Measurements from ENCODE around the gene MYL11. TPM values are rescaled to one million over a fixed set of nuclear protein-coding genes. Genes with fewer than 3 reads are reported as not detected.

MYL11 gene
- total RNA-seq, 1 experiment from 2014 or later: not detected

DNA sequence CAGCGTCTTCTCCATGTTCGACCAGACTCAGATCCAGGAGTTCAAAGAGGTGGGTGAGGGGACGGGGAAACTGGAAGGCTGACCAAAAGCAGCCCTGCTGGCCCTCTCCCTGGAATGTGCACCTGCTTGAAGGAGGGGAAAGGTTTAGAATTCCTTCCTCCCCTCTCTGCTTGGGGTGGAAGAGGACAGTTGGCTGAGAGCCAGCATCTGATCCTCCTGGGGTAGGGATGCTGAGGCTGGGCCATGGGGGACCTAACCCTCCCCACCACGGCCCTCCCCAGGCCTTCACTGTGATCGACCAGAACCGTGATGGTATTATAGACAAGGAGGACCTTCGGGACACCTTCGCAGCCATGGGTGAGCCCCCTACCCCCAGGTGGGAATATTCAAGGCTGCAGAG, 1.3 kb downstream of the MYL11 start:
- Histone ChIP-seq H3K79me2 (ENCODE audit: insufficient read depth, low read length) (no peaks in the 10 kb centered on the region), H3K9me2 (ENCODE audit: insufficient read depth) (no peaks in the 10 kb centered on the region), H3K4me2 (ENCODE audit: low read length) (no peak overlapping the region), H3K9me3 (ENCODE audit: control insufficient read depth in 1 of 2, insufficient read depth in 1 of 2, low read depth in 1 of 2, low read length in 2 of 2) (no peaks in the 10 kb centered on the region), H3K4me1 (ENCODE audit: control insufficient read depth in 1 of 2, insufficient read depth in 2 of 2, low read length in 2 of 2) (peaks cover 19 to 42% of the 10 kb centered on the region in 2 experiments), H3K4me3 (replicated peaks in 1 of 2; ENCODE audit: low read depth in 1 of 2, low read length in 2 of 2) (no peak overlapping the region), H3K27ac (ENCODE audit: low read depth, low read length) (no peak overlapping the region; the same call in 1 of the 2 replicates), H3K36me3 (ENCODE audit: control insufficient read depth in 1 of 2, insufficient read depth in 2 of 2, low read length in 2 of 2) (no peaks in the 10 kb centered on the region), H4K20me1 (ENCODE audit: insufficient read depth) (no peaks in the 10 kb centered on the region), H3K9ac (ENCODE audit: low read length) (no peak overlapping the region), H2AFZ (ENCODE audit: low read depth, low read length, poor library complexity, severe bottlenecking) (no peak overlapping the region), H3K27me3 (ENCODE audit: insufficient read depth, low read length) (no peaks in the 10 kb centered on the region)
- POLR2A ChIA-PET: interaction anchor here (0.5 kb wide), 1 partner anchor 275 kb away, joined by 4 read pairs; the partner anchor contains the start of gene PRR14
- intact Hi-C loops (cut with micrococcal nuclease): no loop called here
- no TSS peak for BruUV-seq (replicated peaks)
- TF ChIP-seq ZBTB33 (IDR thresholded peaks at IDR 0.05; ENCODE audit: extremely low read depth, insufficient replicate concordance, low read length) (no peak), RAD21 (IDR thresholded peaks at IDR 0.05; ENCODE audit: low read depth) (no peak), SP1 (IDR thresholded peaks at IDR 0.05; ENCODE audit: low read depth) (no peak), POLR2A (IDR thresholded peaks at IDR 0.05; ENCODE audit: borderline replicate concordance, extremely low read depth, insufficient read depth, insufficient read length) (no peak)
- CTCF ChIA-PET: no interaction called here
- DNase-seq (ENCODE audit: low read depth, low spot score) (no peak), ATAC-seq (no peak)
- RAD21 ChIA-PET (ENCODE audit: low non-redundant PET in 1 of 2, low total read pairs in 2 of 2, uncharacterized antibody in 2 of 2, unreplicated experiment in 2 of 2): no interaction called here

- DNase-seq (ENCODE audit: low read depth, low spot score) (no peak), ATAC-seq (no peak)
- CTCF ChIA-PET: no interaction called here
- H3K9me2 ChIP-seq (ENCODE audit: insufficient read depth): no peaks in the 10 kb centered on the region
- BruUV-seq (replicated peaks): no TSS peak
- POLR2A ChIA-PET: interaction anchor here (0.5 to 0.9 kb wide), 2 partner anchors 19 to 274 kb away, joined by 3 to 4 read pairs; partner anchors contain the start of genes PRR14 and ZNF48
- peak overlapping the region; percentile 100; the same call in 1 of the 2 replicates for H3K4me2 ChIP-seq (ENCODE audit: low read length)
- H4K20me1 ChIP-seq (ENCODE audit: insufficient read depth): no peaks in the 10 kb centered on the region
- H3K4me3 ChIP-seq (replicated peaks in 1 of 2; ENCODE audit: low read depth in 1 of 2, low read length in 2 of 2): no peak overlapping the region
- RAD21 ChIA-PET (ENCODE audit: low non-redundant PET in 1 of 2, low total read pairs in 2 of 2, uncharacterized antibody in 2 of 2, unreplicated experiment in 2 of 2): no interaction called here
- H3K79me2 ChIP-seq (ENCODE audit: insufficient read depth, low read length): no peaks in the 10 kb centered on the region
- no peaks in the 10 kb centered on the region for H3K27me3 ChIP-seq (ENCODE audit: insufficient read depth, low read length)
- intact Hi-C loops (cut with micrococcal nuclease): no loop called here
- H3K4me1 ChIP-seq (ENCODE audit: control insufficient read depth in 1 of 2, insufficient read depth in 2 of 2, low read length in 2 of 2): peaks cover 16 to 40% of the 10 kb centered on the region in 2 experiments
- peak overlapping the region; percentile 13; the same call in 1 of the 2 replicates for H3K9ac ChIP-seq (ENCODE audit: low read length)
- no peaks in the 10 kb centered on the region for H3K9me3 ChIP-seq (ENCODE audit: control insufficient read depth in 1 of 2, insufficient read depth in 1 of 2, low read depth in 1 of 2, low read length in 2 of 2)
- H3K27ac ChIP-seq (ENCODE audit: low read depth, low read length): peak overlapping the region; percentile 97; the same call in 1 of the 2 replicates
- no peaks in the 10 kb centered on the region for H3K36me3 ChIP-seq (ENCODE audit: control insufficient read depth in 1 of 2, insufficient read depth in 2 of 2, low read length in 2 of 2)
- H2AFZ ChIP-seq (ENCODE audit: low read depth, low read length, poor library complexity, severe bottlenecking): no peak overlapping the region
- TF ChIP-seq YY1 (IDR thresholded peaks at IDR 0.05; ENCODE audit: extremely low read depth, insufficient replicate concordance, low read depth, low read length) (no peak), RAD21 (IDR thresholded peaks at IDR 0.05; ENCODE audit: low read depth) (no peak), EZH2phosphoT487 (IDR thresholded peaks at IDR 0.05; ENCODE audit: borderline replicate concordance) (no peak), FOSL1 (IDR thresholded peaks at IDR 0.05; ENCODE audit: low read depth) (no peak), ZBTB33 (IDR thresholded peaks at IDR 0.05; ENCODE audit: extremely low read depth, insufficient replicate concordance, low read length) (no peak), POLR2A (IDR thresholded peaks at IDR 0.05; ENCODE audit: borderline replicate concordance, extremely low read depth, insufficient read depth, insufficient read length) (no peak), POLR2AphosphoS5 (IDR thresholded peaks at IDR 0.05; ENCODE audit: low read depth, low read length) (no peak), ELF1 (IDR thresholded peaks at IDR 0.05; ENCODE audit: borderline replicate concordance, low read depth) (no peak), EZH2 (IDR thresholded peaks at IDR 0.05) (no peak), TCF7L2 (IDR thresholded peaks at IDR 0.05; ENCODE audit: borderline replicate concordance, extremely low read depth, insufficient read depth, insufficient read length) (no peak)
These were observed 1.9 kb downstream of the MYL11 start for GRCh38 chr16:30376461-30376902.
